Panc1 (cell line): Measurements from ENCODE around the gene AGBL4. TPM values are rescaled to one million over a fixed set of nuclear protein-coding genes. Genes with fewer than 3 reads are reported as not detected.
A peak's percentile ranks its signal among the peaks of the same experiment; 100 is the strongest.

Experiments used
- ATAC-seq: fragments of 200-7000 bp; cut with Tn5 transposase; 2 replicates; pipeline ENCODE4 v1.9.1; 2020; ENCODE audit warnings: mild to moderate bottlenecking, moderate library complexity
- BruUV-seq: library from RNA; stranded (reverse); fragments of 400-500 nt; replicated peaks from 2 replicates; lab custom pipeline; 2021; lab: Mats Ljungman, UMichigan
- CTCF ChIA-PET: fragments of 300-600 bp; sonication (Branson Sonifier 250); formaldehyde crosslinking; loops from one replicate; lab custom pipeline; 2022; ENCODE audit warnings: antibody characterized with exemption; lab: Charles Lee
- POLR2A ChIA-PET: fragments of 300-600 bp; sonication (Branson Sonifier 250); formaldehyde crosslinking; loops from one replicate; lab custom pipeline; 2022; ENCODE audit warnings: antibody characterized with exemption; lab: Charles Lee
- DNase-seq: peaks from one replicate; pipeline ENCODE4 v3.0.0-alpha.2; 2010; ENCODE audit warnings: low read depth, low spot score
- H3K27ac ChIP-seq: 2 replicates; pipeline ENCODE4 v1.5.1; 2011; ENCODE audit warnings: mild to moderate bottlenecking, low read length, inconsistent platforms
- H3K27me3 ChIP-seq: fragments of 200-500 bp; sonication (Bioruptor generic); 2 replicates; pipeline ENCODE4 v1.6.0; 2014; ENCODE audit warnings: low read length, inconsistent platforms; ENCODE audit not compliant: control insufficient read depth, insufficient read depth
- H3K36me3 ChIP-seq: fragments of 200-500 bp; sonication (Bioruptor generic); 2 replicates; pipeline ENCODE4 v1.5.1; 2014; ENCODE audit warnings: inconsistent platforms, mild to moderate bottlenecking, low read length, moderate library complexity; ENCODE audit not compliant: control insufficient read depth, insufficient read depth
- H3K4me1 ChIP-seq: 2 replicates; pipeline ENCODE4 v1.5.1; 2011; ENCODE audit warnings: inconsistent platforms, mild to moderate bottlenecking, low read length, moderate library complexity; ENCODE audit not compliant: control insufficient read depth, insufficient read depth
- H3K4me3 ChIP-seq, 2 experiments: 2 replicates each; pipeline ENCODE4 v1.5.1; 2011 to 2012; ENCODE audit warnings: low read depth in 2 of 2, low read length in 2 of 2, mild to moderate bottlenecking in 2 of 2, inconsistent platforms in 1 of 2, moderate library complexity in 1 of 2
- H3K9me3 ChIP-seq: fragments of 200-500 bp; sonication (Bioruptor generic); 2 replicates; pipeline ENCODE4 v1.5.1; 2014; ENCODE audit warnings: low read depth, mild to moderate bottlenecking, inconsistent platforms, low read length, moderate library complexity; ENCODE audit not compliant: control insufficient read depth, insufficient read depth
- CTCF ChIP-seq: fragments of 450-650 bp; IDR thresholded peaks from 2 replicates; pipeline ENCODE4 v1.5.1; 2017; ENCODE audit warnings: mild to moderate bottlenecking
- REST ChIP-seq, 2 experiments: IDR thresholded peaks; 2 replicates each; pipeline ENCODE4 v1.6.1; 2011 to 2012; ENCODE audit warnings: low read depth in 2 of 2, control low read depth in 1 of 2, low read length in 1 of 2, mild to moderate bottlenecking in 1 of 2, moderate library complexity in 1 of 2; ENCODE audit not compliant: insufficient read depth in 1 of 2
- SIN3A ChIP-seq: IDR thresholded peaks from 2 replicates; pipeline ENCODE4 v1.6.1; 2012; ENCODE audit warnings: low read depth, mild to moderate bottlenecking, low read length, moderate library complexity, borderline replicate concordance; ENCODE audit not compliant: insufficient read depth
- TCF7L2 ChIP-seq: IDR thresholded peaks from 2 replicates; pipeline ENCODE4 v1.6.1; 2011; ENCODE audit warnings: mild to moderate bottlenecking, low read depth, low read length, inconsistent platforms
- in situ Hi-C: cut with HindIII; loops from 2 replicates; pipeline ENCODE4 v1.10.0; 2016; ENCODE audit warnings: low sequenced_read_pairs, low pct_unique_long_range_greater_than_20kb
- intact Hi-C: fragments of 100-400 bp; cut with micrococcal nuclease; formaldehyde crosslinking; loops from one replicate; pipeline ENCODE4 v1.10.0; 2022; ENCODE audit not compliant: unreplicated experiment
- total RNA-seq: library from RNA; stranded (reverse); gene quantifications from one replicate; pipeline ENCODE4 v1.2.1, GENCODE V29; 2021; ENCODE audit not compliant: unreplicated experiment

AGBL4 gene
- total RNA-seq, 1 experiment from 2014 or later = not detected

GRCh38 chr1:48680411-48681035, 1343.2 kb downstream of the AGBL4 start:
- Histone ChIP-seq H3K27ac (no peak overlapping the region), H3K4me3 (no peak overlapping the region), H3K4me1 (no peaks in the 10 kb centered on the region), H3K36me3 (no peaks in the 10 kb centered on the region), H3K9me3 (no peaks in the 10 kb centered on the region), H3K27me3 (peaks cover 2% of the 10 kb centered on the region; the same call in 1 of the 2 replicates)
- ATAC-seq = no peak
- CTCF ChIA-PET = no interaction called here
- POLR2A ChIA-PET = no interaction called here
- in situ Hi-C loops (no loop called here), intact Hi-C loops (no loop called here)
- DNase-seq = no peak
- no TSS peak for BruUV-seq
- TF ChIP-seq TCF7L2 (no peak), SIN3A (no peak), CTCF (peak; percentile 28; the same call in 1 of the 2 replicates), REST (IDR thresholded peaks at IDR 0.05; ENCODE audit: insufficient read depth in 1 of 2, low read depth in 2 of 2, low read length in 1 of 2) (no peak)

- no peak for DNase-seq
- H3K4me1 ChIP-seq = no peaks in the 10 kb centered on the region
- BruUV-seq = no TSS peak
- H3K4me3 ChIP-seq = no peak overlapping the region
- in situ Hi-C loops (no loop called here), intact Hi-C loops (loop anchor here (5.0 kb wide), 2 partner anchors 142 to 1667 kb away; no protein-coding TSS in a partner anchor)
- CTCF ChIA-PET = no interaction called here
- no peak overlapping the region for H3K27ac ChIP-seq
- H3K27me3 ChIP-seq = peaks cover under 1% of the 10 kb centered on the region; the same call in 1 of the 2 replicates
- no peak for TF ChIP-seq CTCF
- TF ChIP-seq REST (IDR thresholded peaks at IDR 0.05; ENCODE audit: insufficient read depth in 1 of 2, low read depth in 2 of 2, low read length in 1 of 2) = no peak
- no peak for TF ChIP-seq TCF7L2
- POLR2A ChIA-PET = no interaction called here
- H3K36me3 ChIP-seq = no peaks in the 10 kb centered on the region
- no peak for ATAC-seq
- no peaks in the 10 kb centered on the region for H3K9me3 ChIP-seq
Observed at GRCh38 chr1:48679859-48680258, 1343.9 kb downstream of the AGBL4 start.
